T-helper 1 cell (primary cell): ENCODE results near the gene SPACA7.
"Not testable (repeated sequence)": the region's sequence is repeated elsewhere in the genome, so short reads cannot be mapped to it uniquely, and the experiment has no call there.

Experiments
- DNase-seq, 5 donors: peaks; one replicate each; pipeline ENCODE4 v3.0.0-alpha.2; 2012 to 2020

Gene SPACA7

GRCh38 chr13:112351825-112352224 lies 24.3 kb upstream of the SPACA7 start:
- DNase-seq: no peak

- no peak for DNase-seq
These were observed 22.3 kb upstream of the SPACA7 start for GRCh38 chr13:112353856-112354255.

DNA sequence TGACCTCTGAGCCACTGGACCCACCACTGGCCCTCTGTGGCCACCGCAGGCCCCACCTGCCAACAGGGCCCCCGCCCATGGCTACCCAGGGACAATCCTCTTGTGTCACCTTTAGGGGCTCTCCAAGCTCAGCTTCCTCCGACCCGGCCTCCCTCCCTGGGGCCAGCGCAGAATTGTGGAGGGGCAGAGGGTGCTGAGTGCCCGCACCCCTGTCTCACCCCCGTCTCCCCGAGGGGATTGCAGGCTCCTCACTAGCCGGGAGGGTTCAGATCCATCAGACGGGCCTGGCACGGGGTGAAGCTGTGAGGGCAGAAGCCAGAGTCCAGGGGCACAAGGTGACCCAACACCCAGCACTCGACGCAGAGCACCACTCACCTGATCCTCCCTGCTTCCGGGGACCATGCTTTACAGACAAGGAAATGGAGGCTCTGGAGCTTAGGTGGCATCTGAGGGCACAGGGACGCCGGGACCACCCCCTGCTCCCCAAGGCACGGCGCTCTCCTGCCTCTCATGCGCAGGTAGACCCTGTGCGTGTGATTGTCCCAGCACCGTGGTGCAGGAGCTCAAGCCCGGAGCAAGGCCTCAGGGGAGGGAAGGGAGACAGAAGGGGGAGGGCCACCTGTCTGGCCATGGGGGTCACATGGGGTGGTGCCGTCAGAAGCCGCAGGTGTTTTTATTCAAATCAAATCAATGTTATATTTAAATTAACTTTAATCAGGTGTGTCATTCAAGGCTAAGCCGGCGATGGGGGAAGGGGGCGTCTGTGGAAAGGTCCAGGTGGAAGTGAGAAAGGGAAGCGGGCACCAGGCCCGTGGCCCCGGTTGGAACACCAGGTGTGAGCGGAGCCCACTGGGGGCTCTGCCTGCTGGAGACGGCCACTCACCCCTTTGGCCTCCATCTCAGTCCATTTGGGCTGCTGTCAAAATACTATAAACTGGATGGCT lies 21.6 kb upstream of the SPACA7 start:
- no peak for DNase-seq

GRCh38 chr13:112355274-112355838 lies 20.8 kb upstream of the SPACA7 start:
- DNase-seq: no peak

DNA sequence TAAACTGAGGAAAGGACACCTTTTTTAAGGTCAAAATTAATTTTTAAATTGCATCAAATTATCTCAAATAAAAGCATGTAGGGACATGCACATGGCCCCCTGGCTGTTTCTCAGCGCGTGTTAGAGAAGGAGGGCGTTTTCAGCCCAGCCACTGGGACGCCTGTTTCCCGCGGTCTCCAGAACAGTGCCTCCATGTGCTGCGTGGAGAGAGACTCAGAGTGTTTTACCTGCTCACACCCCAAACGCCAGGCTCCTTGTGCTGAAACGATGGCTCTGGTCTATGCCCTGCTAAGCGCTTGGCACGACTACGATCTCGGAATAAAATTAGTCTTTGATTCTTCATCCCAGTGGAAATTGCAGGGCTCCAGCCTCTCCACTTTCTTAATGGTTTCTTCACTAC lies 20.0 kb upstream of the SPACA7 start:
- DNase-seq: no peak

GRCh38 chr13:112358156-112358555 lies 18.0 kb upstream of the SPACA7 start:
- no peak for DNase-seq

DNA sequence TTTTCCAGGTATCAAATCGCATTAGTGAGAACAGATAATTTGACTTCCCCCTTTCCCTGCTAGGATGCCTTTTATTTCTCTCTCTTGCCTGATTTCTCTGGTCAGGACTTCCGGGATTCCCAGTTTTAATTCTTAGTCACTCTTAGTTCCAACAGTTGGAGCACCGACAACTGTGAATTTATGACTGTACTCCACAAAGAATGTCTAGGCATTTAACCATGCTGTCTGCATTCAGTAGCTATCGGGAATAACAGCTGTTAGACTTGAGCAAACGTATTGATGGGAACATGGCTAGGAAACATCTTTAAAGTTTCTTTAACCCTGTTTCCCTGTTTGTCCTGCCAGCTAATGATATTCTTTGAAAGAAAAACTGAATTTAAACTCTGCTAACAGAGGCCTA lies 14.1 kb upstream of the SPACA7 start:
- no peak for DNase-seq

DNA sequence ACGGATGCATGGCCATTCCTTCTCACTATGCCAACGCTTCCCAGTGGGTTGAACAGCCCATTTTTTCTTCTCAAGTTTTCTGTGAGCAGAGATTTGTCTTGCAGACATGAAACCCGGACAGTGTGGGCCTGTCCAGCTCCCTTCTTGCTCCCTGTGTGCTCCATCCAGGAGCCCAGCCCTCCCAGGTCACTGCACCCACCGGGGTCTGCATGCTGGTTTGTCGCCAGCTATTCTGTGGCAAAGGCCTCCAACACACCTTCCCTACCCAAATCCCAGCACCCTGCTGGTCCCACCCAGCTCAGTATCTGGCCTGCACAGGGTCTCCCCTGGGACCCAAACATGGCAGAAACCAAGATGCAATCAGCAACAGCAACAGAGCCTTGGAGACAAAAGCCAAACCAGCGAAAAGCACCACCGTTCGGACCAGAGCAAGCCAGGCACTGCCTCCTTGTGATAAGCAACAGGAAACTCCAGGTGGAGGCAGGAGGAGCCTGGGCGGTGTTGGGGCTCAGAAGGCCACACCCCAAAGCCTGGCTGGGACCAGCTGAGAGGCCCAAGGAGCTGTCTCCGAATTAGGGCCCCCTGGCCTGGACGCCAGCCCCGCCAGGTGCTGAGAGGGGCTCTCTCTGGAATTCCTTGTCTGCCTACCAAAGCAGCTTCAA lies 12.2 kb upstream of the SPACA7 start:
- no peak for DNase-seq

- no peak for DNase-seq
These were observed 9.1 kb upstream of the SPACA7 start for GRCh38 chr13:112366907-112367646.

DNA sequence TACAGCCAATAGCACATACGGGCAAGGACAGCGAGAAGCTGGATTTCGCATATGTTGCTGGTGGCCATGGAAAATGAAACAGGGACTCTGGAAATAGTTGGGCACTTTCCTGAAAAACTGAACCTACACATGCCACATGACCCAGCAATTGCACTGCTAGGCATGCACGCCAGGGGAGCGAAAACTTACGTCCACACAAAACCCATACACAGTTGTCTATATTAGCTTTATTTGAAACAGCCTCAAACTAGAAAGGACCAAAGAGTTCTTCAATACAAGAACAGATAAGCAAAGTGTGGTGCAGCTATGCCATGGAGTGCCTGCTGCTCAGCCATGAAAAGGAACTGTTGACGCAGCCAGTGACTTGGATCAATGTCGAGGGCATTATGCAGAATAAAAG lies 7.3 kb upstream of the SPACA7 start:
- no peak for DNase-seq

DNA sequence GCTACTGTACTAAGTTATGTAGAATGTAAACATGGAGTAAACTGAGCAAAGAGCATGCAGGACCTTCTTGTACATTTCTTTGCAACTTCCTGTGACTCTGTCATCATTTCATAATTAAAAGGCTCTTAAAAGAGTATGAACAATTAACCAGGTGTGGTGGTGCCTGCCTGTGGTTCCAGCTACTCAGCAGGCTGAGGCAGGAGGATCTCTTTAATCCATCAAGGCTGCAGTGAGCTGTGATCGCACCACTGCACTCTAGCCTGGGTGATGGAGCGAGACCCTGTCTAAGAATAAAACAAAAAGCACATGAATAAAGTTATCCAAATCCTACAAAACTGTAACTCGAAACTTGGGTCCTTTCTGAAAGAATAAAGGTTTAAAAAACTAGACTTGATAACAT lies 5.8 kb upstream of the SPACA7 start:
- DNase-seq: no peak

DNA sequence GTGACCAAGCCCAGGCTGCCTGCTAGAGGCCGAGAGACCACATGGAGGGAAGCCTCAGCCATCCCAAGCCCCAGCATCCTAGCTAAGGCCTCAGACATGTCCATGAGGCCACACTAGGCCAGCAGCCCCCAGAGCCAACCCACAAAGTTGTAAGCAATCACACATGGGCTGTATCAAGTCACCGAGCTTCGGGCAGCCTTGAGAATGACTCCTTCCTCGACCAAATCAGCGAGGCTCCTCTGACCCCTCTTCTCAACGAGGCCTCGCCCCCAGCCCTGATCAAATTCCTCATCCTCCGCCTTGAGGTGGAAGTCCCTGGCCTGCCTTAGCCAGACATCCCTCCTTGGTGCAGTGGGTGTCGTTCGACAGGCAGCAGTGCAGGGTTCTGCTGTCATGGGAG lies 1.9 kb upstream of the SPACA7 start:
- DNase-seq: no peak

GRCh38 chr13:112391746-112392145 lies 15.6 kb downstream of the SPACA7 start:
- no peak for DNase-seq

GRCh38 chr13:112392719-112393118 lies 16.6 kb downstream of the SPACA7 start:
- no peak for DNase-seq

- DNase-seq: not testable (repeated sequence)
These were observed 18.9 kb downstream of the SPACA7 start for GRCh38 chr13:112395022-112395421.

DNA sequence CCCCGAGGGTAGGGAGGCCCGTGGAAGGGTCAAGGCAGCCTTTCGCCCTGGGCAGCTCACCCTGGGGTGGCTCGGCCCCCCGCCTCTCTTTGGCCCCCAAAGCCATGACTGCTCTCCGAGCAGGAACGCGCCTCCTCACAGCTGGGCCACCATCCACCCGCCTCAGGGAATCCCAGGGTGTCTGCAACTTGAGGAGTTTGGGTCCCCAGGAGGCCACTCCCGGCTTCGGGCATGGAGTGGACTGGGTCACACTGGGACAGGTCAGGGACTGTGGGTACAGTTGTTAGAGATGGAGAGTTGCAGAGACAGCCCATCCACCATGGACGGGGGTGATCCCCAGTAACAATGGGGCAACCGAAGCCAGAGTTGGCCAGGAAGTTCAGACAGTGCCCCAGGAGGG lies 19.8 kb downstream of the SPACA7 start:
- DNase-seq: not testable (repeated sequence)

DNA sequence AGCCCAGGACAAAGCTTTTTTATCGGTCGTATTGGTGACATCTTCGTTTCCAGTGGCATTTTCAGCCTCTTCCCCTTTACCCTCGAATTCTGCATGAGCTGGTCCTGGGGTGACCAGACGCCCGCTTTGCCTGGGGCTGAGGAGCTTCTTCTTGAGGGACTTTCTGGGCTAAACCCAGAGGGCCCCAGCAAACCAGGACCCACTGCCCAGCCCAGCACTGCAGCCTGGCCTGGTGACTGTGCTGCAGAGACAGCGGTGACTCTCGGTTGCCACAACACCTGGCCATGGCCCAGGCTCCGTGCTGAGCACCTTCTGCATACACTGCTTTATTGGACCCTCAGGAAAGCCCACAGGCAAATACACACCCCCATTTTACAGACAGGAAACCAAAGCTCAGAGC lies 21.0 kb downstream of the SPACA7 start:
- no peak for DNase-seq

GRCh38 chr13:112398347-112398746 lies 22.2 kb downstream of the SPACA7 start:
- not testable (repeated sequence) for DNase-seq

GRCh38 chr13:112409828-112410227 lies 33.7 kb downstream of the SPACA7 start:
- not testable (repeated sequence) for DNase-seq

DNA sequence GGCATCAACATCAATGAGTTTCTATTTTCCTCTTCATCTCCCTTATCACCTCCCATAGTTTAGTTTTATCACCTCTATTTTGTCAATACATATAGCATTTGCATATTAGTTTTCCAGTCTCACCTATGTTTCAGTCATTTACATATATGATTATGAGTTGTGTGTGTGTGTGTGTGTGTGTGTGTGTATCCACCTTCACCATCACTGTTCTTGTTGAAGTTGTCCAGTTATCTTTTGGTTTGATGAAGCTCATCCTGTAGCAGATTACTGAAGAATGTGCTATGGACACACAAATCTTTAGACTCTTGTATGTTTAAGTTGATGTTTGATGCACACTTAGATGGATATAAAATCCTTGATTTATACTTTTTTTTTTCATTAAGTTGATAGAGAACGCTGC lies 40.5 kb downstream of the SPACA7 start:
- DNase-seq: no peak

GRCh38 chr13:112417079-112417478 lies 40.9 kb downstream of the SPACA7 start:
- DNase-seq: no peak

DNA sequence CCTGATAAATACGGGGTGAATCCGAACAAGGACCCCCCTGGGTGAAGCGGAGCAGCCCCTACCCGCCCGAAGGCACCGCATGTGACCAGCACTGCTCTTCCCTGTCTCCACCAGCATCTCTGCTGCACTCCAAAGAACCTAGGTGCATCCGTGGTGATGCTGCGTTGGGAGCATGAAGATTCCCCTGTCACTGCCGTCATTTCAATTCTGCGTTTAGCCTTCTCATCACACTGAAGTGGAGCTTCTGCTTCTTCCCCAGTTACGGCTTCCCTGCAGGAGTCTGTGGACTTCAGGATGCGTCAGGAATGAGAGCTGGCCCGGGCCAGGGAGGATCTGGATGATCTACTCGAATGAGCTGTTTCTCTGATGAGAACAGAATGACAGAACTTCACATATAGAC lies 47.9 kb downstream of the SPACA7 start:
- DNase-seq: no peak

DNA sequence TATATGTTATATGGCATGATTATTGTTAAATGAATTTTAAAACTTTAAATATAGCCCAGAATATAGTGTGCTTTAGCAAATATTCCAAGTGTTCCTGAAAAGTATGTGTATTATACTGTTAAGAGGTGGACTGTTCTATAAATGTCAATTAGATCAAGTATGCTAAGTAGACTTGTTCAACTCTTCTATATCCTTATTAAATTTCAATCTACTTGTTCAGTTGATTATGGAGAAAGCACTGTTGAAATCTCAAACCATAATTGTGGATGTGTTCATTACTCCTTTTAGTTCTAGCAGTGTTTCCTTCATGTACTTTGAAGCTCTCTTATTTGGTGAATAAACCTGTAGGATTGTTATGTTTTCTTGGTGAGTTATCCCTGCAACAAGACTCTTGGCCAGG lies 52.5 kb downstream of the SPACA7 start:
- no peak for DNase-seq
